Gastrocnemius medialis (tissue), 4 donors: ENCODE results near the gene NRG3.

Experiments used
- CTCF ChIP-seq, 5 experiments: fragments of 450-650 bp in 3 of 5; fragments of 200-600 bp in 2 of 5; sonication (generic) in 2 of 5; IDR thresholded peaks in 4 of 5; conservative IDR thresholded peaks in 1 of 5; 1 replicate in 4 of 5; 2 replicates in 1 of 5; pipeline ENCODE4 v1.5.1; 2016 to 2019; ENCODE audit warnings: antibody characterized with exemption in 5 of 5, mild to moderate bottlenecking in 3 of 5, moderate library complexity in 3 of 5
- POLR2A ChIP-seq, 2 donors: fragments of 450-650 bp; IDR thresholded peaks; one replicate each; pipeline ENCODE4 v1.6.1; 2017; ENCODE audit warnings: antibody characterized with exemption in 2 of 2, mild to moderate bottlenecking in 2 of 2, moderate library complexity in 2 of 2

GRCh38 chr10:82377608-82378007 is 502.6 kb downstream of the NRG3 start:
- TF ChIP-seq POLR2A (IDR thresholded peaks at IDR 0.05) (no peak), CTCF (IDR thresholded peaks at IDR 0.05 in 4 of 5, conservative IDR thresholded peaks at IDR 0.05 in 1 of 5) (no peak)
